Measurements from ENCODE around the gene RANBP3. TPM values are rescaled to one million over a fixed set of nuclear protein-coding genes. Genes with fewer than 3 reads are reported as not detected.
"Not testable (repeated sequence)": the region's sequence is repeated elsewhere in the genome, so short reads cannot be mapped to it uniquely, and the experiment has no call there.

The RANBP3 gene
- total RNA-seq, 1 experiment from 2014 or later, result 59.5 TPM

GRCh38 chr19:5891938-5892771, 85.8 kb downstream of the RANBP3 start:
- Mint-ChIP-seq H3K4me3 (ENCODE audit: unreplicated experiment) (no peak overlapping the region), H3K4me1 (ENCODE audit: insufficient read depth, unreplicated experiment) (no peaks in the 10 kb centered on the region), H3K27ac (ENCODE audit: low read depth, unreplicated experiment) (no peak overlapping the region), H3K36me3 (ENCODE audit: insufficient read depth, unreplicated experiment) (peaks cover 14% of the 10 kb centered on the region), H3K9me3 (ENCODE audit: unreplicated experiment) (no peaks in the 10 kb centered on the region), H3K27me3 (ENCODE audit: insufficient read depth, unreplicated experiment) (no peaks in the 10 kb centered on the region)
- ChIA-PET POLR2A (interaction anchor here (0.9 to 4.1 kb wide), 6 partner anchors 10 to 88 kb away, joined by 3 to 28 read pairs (median 4); partner anchors contain the start of genes NDUFA11 and VMAC), CTCF (interaction anchor here (2.1 kb wide), 1 partner anchor 88 kb away, joined by 8 read pairs; no protein-coding TSS in a partner anchor)
- intact Hi-C loops (cut with micrococcal nuclease), result loop anchor here (2.0 kb wide), 1 partner anchor 87 kb away; the partner anchor contains the start of gene NRTN
- TSS peak; percentile 4 for BruUV-seq (replicated peaks)
- TF ChIP-seq CTCF (IDR thresholded peaks at IDR 0.05; ENCODE audit: unreplicated experiment), result peak; percentile 46
- DNase-seq (ENCODE audit: unreplicated experiment), result peak; percentile 43

- DNase-seq (ENCODE audit: unreplicated experiment), result no peak
- Mint-ChIP-seq H3K9me3 (ENCODE audit: unreplicated experiment) (no peaks in the 10 kb centered on the region), H3K4me1 (ENCODE audit: insufficient read depth, unreplicated experiment) (no peaks in the 10 kb centered on the region), H3K27me3 (ENCODE audit: insufficient read depth, unreplicated experiment) (no peaks in the 10 kb centered on the region), H3K36me3 (ENCODE audit: insufficient read depth, unreplicated experiment) (peaks cover 14% of the 10 kb centered on the region), H3K27ac (ENCODE audit: low read depth, unreplicated experiment) (no peak overlapping the region), H3K4me3 (ENCODE audit: unreplicated experiment) (no peak overlapping the region)
- BruUV-seq (replicated peaks), result no TSS peak
- ChIA-PET POLR2A (interaction anchor here (0.6 to 4.1 kb wide), 5 partner anchors 10 to 487 kb away, joined by 3 to 28 read pairs (median 4); partner anchors contain the start of genes NDUFA11 and VMAC), CTCF (interaction anchor here (2.1 kb wide), 1 partner anchor 88 kb away, joined by 8 read pairs; no protein-coding TSS in a partner anchor)
- TF ChIP-seq CTCF (IDR thresholded peaks at IDR 0.05; ENCODE audit: unreplicated experiment), result no peak
- intact Hi-C loops (cut with micrococcal nuclease), result no loop called here
Observed at GRCh38 chr19:5891572-5891937, 86.4 kb downstream of the RANBP3 start.

- no peak overlapping the region for H3K27ac Mint-ChIP-seq (ENCODE audit: low read depth, unreplicated experiment)
- no peak for TF ChIP-seq CTCF (IDR thresholded peaks at IDR 0.05; ENCODE audit: unreplicated experiment)
- no peaks in the 10 kb centered on the region for H3K4me1 Mint-ChIP-seq (ENCODE audit: insufficient read depth, unreplicated experiment)
- POLR2A ChIA-PET, result interaction anchor here (1.4 to 4.1 kb wide), 3 partner anchors 14 to 86 kb away, joined by 5 to 28 read pairs (median 5); partner anchors contain the start of genes NDUFA11 and VMAC
- DNase-seq (ENCODE audit: unreplicated experiment), result no peak
- CTCF ChIA-PET, result interaction anchor here (2.1 kb wide), 1 partner anchor 86 kb away, joined by 8 read pairs; no protein-coding TSS in a partner anchor
- peaks cover 14% of the 10 kb centered on the region for H3K36me3 Mint-ChIP-seq (ENCODE audit: insufficient read depth, unreplicated experiment)
- BruUV-seq (replicated peaks), result no TSS peak
- no peak overlapping the region for H3K4me3 Mint-ChIP-seq (ENCODE audit: unreplicated experiment)
- H3K9me3 Mint-ChIP-seq (ENCODE audit: unreplicated experiment), result no peaks in the 10 kb centered on the region
- H3K27me3 Mint-ChIP-seq (ENCODE audit: insufficient read depth, unreplicated experiment), result no peaks in the 10 kb centered on the region
- intact Hi-C loops (cut with micrococcal nuclease), result no loop called here
Observed at GRCh38 chr19:5890099-5890498, 87.8 kb downstream of the RANBP3 start.

GRCh38 chr19:5889288-5889971, 88.5 kb downstream of the RANBP3 start:
- Mint-ChIP-seq H3K9me3 (ENCODE audit: unreplicated experiment) (no peaks in the 10 kb centered on the region), H3K4me1 (ENCODE audit: insufficient read depth, unreplicated experiment) (no peaks in the 10 kb centered on the region), H3K27ac (ENCODE audit: low read depth, unreplicated experiment) (no peak overlapping the region), H3K36me3 (ENCODE audit: insufficient read depth, unreplicated experiment) (peaks cover 14% of the 10 kb centered on the region), H3K27me3 (ENCODE audit: insufficient read depth, unreplicated experiment) (no peaks in the 10 kb centered on the region), H3K4me3 (ENCODE audit: unreplicated experiment) (no peak overlapping the region)
- no TSS peak for BruUV-seq (replicated peaks)
- intact Hi-C loops (cut with micrococcal nuclease), result no loop called here
- no peak for TF ChIP-seq CTCF (IDR thresholded peaks at IDR 0.05; ENCODE audit: unreplicated experiment)
- ChIA-PET CTCF (no interaction called here), POLR2A (interaction anchor here (1.4 kb wide), 1 partner anchor 85 kb away, joined by 5 read pairs; no protein-coding TSS in a partner anchor)
- DNase-seq (ENCODE audit: unreplicated experiment), result no peak

- H3K36me3 Mint-ChIP-seq (ENCODE audit: insufficient read depth, unreplicated experiment); BruUV-seq (replicated peaks); H3K4me1 Mint-ChIP-seq (ENCODE audit: insufficient read depth, unreplicated experiment); H3K9me3 Mint-ChIP-seq (ENCODE audit: unreplicated experiment); H3K27me3 Mint-ChIP-seq (ENCODE audit: insufficient read depth, unreplicated experiment); DNase-seq (ENCODE audit: unreplicated experiment); CTCF ChIA-PET; H3K4me3 Mint-ChIP-seq (ENCODE audit: unreplicated experiment); H3K27ac Mint-ChIP-seq (ENCODE audit: low read depth, unreplicated experiment); intact Hi-C loops (cut with micrococcal nuclease): not testable (repeated sequence)
- POLR2A ChIA-PET, result interaction anchor here (0.7 to 2.0 kb wide), 3 partner anchors 10 to 205 kb away, joined by 3 to 9 read pairs (median 3); partner anchors contain the start of gene NDUFA11
Observed at GRCh38 chr19:5884065-5884811, 93.7 kb downstream of the RANBP3 start.

All from MCF 10A (cell line).